Glomerular visceral epithelial cell (primary cell): ENCODE results near the gene DUSP5.

Experiments
- DNase-seq: peaks from one replicate; pipeline ENCODE4 v3.0.0-alpha.2; 2016; ENCODE audit errors: extremely low spot score

Gene DUSP5

GRCh38 chr10:110500515-110500905 is 2.8 kb downstream of the DUSP5 start:
- DNase-seq: peak; percentile 72

- peak; percentile 94 for DNase-seq
Measured at GRCh38 chr10:110501142-110501937, 3.6 kb downstream of the DUSP5 start.

GRCh38 chr10:110502072-110502845 is 4.6 kb downstream of the DUSP5 start:
- DNase-seq: no peak

- peak; percentile 65 for DNase-seq
Measured at GRCh38 chr10:110502851-110503301, 5.2 kb downstream of the DUSP5 start.

GRCh38 chr10:110503528-110504110 is 5.9 kb downstream of the DUSP5 start:
- DNase-seq: no peak

GRCh38 chr10:110504111-110504735 is 6.5 kb downstream of the DUSP5 start:
- DNase-seq: no peak

GRCh38 chr10:110505130-110505770 is 7.5 kb downstream of the DUSP5 start:
- no peak for DNase-seq

GRCh38 chr10:110506448-110506847 is 8.7 kb downstream of the DUSP5 start:
- DNase-seq: no peak

GRCh38 chr10:110507346-110507745 is 9.6 kb downstream of the DUSP5 start:
- DNase-seq: no peak

- DNase-seq: no peak
Measured at GRCh38 chr10:110508159-110508788, 10.6 kb downstream of the DUSP5 start.

- DNase-seq: no peak
Measured at GRCh38 chr10:110508806-110509544, 11.3 kb downstream of the DUSP5 start.

GRCh38 chr10:110509560-110509959 is 11.9 kb downstream of the DUSP5 start:
- no peak for DNase-seq

GRCh38 chr10:110510086-110510485 is 12.4 kb downstream of the DUSP5 start:
- no peak for DNase-seq

- DNase-seq: no peak
Measured at GRCh38 chr10:110510730-110511129, 13.0 kb downstream of the DUSP5 start.

GRCh38 chr10:110511734-110512449 is 14.2 kb downstream of the DUSP5 start:
- DNase-seq: no peak

GRCh38 chr10:110512461-110513187 is 14.9 kb downstream of the DUSP5 start:
- peak; percentile 84 for DNase-seq

GRCh38 chr10:110513949-110514348 is 16.2 kb downstream of the DUSP5 start:
- no peak for DNase-seq

- DNase-seq: no peak
Measured at GRCh38 chr10:110514848-110515247, 17.1 kb downstream of the DUSP5 start.
